Measurements from ENCODE around the gene CHL1.

CHL1 gene

GRCh38 chr3:394775-395174 lies 198.2 kb downstream of the CHL1 start:
- no peak for DNase-seq
- TF ChIP-seq POLR2A (IDR thresholded peaks at IDR 0.05; ENCODE audit: low read length) (no peak), GATA1 (IDR thresholded peaks at IDR 0.05; ENCODE audit: low read depth, low read length) (no peak)

DNA sequence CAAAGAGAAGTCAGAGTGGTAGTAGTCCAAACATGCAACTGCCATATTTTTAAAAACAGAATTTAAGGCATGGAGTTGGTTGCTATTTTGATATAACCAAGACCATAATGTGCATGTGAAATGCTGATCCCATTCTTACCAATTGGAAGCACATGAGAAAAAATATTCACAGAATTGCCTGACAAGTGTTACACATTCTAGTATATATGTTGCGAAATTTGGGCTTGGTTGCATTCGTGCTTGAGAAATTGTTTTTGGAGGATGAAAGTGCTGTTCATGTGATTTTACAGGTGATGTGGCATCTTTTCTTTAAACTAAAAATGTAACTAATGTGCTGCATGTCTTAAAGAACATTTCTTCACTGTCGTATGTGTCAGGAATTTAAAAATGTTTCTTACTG lies 199.7 kb downstream of the CHL1 start:
- TF ChIP-seq GATA1 (IDR thresholded peaks at IDR 0.05; ENCODE audit: low read depth, low read length) (no peak), POLR2A (IDR thresholded peaks at IDR 0.05; ENCODE audit: low read length) (no peak)
- no peak for DNase-seq

DNA sequence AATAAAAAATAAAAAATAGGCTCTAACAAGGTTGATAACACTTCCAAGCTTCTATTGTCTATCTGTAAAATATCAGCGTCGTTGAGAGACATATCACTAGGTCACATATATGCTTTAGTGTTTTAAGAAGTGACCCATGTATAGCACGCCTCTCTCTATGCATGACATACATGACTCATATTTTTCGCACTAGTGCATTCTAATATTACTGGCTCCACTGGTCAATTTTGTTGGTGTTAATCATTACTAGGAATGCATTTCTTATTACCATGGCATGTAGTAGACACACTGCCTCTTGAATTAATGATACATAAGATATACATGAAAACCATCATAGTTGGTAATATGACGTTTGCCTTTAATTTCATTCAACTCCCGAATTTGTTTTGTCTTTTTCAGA lies 203.1 kb downstream of the CHL1 start:
- TF ChIP-seq POLR2A (IDR thresholded peaks at IDR 0.05; ENCODE audit: low read length): no peak
- no peak for TF ChIP-seq GATA1 (IDR thresholded peaks at IDR 0.05; ENCODE audit: low read depth, low read length)
- DNase-seq: no peak

GRCh38 chr3:403826-404225 lies 207.3 kb downstream of the CHL1 start:
- TF ChIP-seq POLR2A (IDR thresholded peaks at IDR 0.05; ENCODE audit: low read length) (no peak), GATA1 (IDR thresholded peaks at IDR 0.05; ENCODE audit: low read depth, low read length) (no peak)
- no peak for DNase-seq

- no peak for DNase-seq
- TF ChIP-seq POLR2A (IDR thresholded peaks at IDR 0.05; ENCODE audit: low read length): no peak
- TF ChIP-seq GATA1 (IDR thresholded peaks at IDR 0.05; ENCODE audit: low read depth, low read length): no peak
Observed at GRCh38 chr3:409011-409410, 212.4 kb downstream of the CHL1 start.

DNA sequence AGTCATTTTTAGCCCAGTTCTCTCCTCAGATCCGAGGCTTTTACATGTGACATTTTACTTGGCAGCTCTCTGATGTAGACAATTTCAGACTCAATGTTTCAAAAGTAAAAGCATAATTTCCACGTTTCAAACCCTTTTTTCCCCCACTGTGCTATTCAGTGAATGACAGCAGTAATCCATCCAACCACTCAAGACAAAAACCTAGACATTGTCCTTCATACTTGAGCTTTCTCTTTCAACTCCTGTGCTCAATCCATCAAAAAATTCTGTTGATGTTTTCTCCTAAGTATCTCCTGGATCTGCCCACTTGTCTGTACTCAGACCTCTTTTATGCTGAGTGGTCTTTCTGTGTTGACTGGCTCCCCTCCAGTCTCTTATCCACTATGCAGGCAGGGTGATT lies 214.7 kb downstream of the CHL1 start:
- TF ChIP-seq GATA1 (IDR thresholded peaks at IDR 0.05; ENCODE audit: low read depth, low read length): no peak
- TF ChIP-seq POLR2A (IDR thresholded peaks at IDR 0.05; ENCODE audit: low read length): no peak
- DNase-seq: no peak

GRCh38 chr3:414063-414462 lies 217.5 kb downstream of the CHL1 start:
- TF ChIP-seq POLR2A (IDR thresholded peaks at IDR 0.05; ENCODE audit: low read length) (no peak), GATA1 (IDR thresholded peaks at IDR 0.05; ENCODE audit: low read depth, low read length) (no peak)
- DNase-seq: peak in 1 of 2 experiments; percentile 2

DNA sequence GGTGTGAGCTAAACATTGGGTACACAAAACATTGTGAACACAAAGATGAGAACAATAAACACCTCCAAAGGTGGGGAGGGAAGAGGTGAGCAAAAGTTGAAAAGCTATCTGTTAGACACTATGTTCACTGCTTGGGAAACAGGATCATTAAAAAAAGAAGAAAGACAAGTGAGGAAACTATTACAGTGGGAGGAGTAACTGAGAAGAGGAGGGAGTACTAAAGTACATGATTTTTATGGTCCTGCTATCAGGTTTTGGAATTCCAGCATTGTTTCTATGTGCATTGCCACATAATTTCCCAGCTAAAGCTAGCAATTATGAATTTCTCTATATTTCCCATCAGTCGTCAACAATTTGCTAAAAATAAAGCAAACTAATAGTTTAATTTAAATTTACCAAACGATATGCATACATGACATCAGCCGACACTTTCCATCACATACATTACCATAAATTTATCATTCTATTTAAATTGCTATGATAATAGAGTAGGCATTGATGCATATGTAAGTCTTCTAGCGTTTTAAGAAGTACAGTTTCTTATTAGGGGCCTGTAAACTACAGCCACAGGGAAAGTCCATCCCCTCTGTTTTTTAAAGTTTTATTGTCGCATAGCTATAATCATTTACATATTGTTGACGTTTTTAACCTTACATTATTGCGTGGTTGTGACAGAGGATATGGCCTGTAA lies 221.8 kb downstream of the CHL1 start:
- no peak for TF ChIP-seq POLR2A (IDR thresholded peaks at IDR 0.05; ENCODE audit: low read length)
- no peak for TF ChIP-seq GATA1 (IDR thresholded peaks at IDR 0.05; ENCODE audit: low read depth, low read length)
- DNase-seq: no peak

DNA sequence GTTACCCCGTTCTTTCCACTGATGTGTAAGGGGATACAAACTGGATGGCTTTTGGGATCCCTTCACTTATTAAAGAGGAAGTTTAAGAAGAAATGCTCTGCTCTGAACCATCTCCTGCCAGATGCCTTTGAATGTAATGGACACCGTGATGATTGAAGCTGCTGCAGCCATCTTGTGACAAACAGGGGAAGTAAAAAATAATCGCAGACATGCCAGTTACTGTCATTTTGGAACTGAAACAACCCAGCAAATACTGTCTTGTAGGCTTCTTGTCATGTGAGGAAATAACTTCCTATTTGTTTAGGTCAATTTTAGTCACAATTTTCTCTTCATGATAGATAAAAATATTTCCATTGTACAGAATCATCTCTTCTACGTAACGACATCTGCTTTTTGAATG lies 224.0 kb downstream of the CHL1 start:
- no peak for TF ChIP-seq POLR2A (IDR thresholded peaks at IDR 0.05; ENCODE audit: low read length)
- no peak for TF ChIP-seq GATA1 (IDR thresholded peaks at IDR 0.05; ENCODE audit: low read depth, low read length)
- no peak for DNase-seq

DNA sequence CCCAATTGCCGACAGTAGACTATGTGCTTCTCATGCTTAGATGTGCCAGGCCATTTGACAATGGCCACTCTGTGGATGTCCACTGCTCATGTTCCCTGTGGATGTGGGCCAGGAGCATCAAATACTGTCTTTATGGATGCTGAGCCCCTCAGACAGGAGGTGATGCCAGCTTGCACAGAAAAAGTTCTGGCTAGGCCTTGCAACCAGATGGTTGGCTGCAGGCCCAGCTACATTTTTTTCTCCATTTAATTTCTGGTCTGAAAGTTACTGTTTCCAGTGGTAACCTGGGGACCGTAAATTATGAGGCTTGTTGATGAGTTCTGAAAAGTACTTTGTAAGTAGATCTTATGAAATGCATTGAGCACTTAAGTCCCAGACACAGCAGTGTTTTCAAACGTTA lies 228.5 kb downstream of the CHL1 start:
- DNase-seq: no peak
- TF ChIP-seq POLR2A (IDR thresholded peaks at IDR 0.05; ENCODE audit: low read length) (no peak), GATA1 (IDR thresholded peaks at IDR 0.05; ENCODE audit: low read depth, low read length) (no peak)

DNA sequence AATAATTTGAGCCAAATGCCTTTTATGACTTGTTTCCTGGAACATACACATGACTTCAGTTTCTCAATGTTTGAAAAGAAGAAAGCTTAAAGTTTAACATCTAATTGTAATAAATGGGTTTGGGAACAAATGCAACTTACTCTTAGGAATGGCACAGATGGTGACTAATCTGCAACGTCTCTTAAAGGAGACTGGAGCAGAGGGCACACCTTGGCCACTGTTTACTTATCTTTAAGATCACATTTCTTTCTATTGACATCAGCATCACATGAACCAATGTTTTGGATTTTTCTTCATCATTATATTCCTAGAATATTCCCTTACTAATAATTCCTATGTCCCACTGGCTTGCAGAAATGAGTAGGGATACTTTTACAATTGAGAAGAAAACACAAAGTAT lies 229.5 kb downstream of the CHL1 start:
- DNase-seq: no peak

DNA sequence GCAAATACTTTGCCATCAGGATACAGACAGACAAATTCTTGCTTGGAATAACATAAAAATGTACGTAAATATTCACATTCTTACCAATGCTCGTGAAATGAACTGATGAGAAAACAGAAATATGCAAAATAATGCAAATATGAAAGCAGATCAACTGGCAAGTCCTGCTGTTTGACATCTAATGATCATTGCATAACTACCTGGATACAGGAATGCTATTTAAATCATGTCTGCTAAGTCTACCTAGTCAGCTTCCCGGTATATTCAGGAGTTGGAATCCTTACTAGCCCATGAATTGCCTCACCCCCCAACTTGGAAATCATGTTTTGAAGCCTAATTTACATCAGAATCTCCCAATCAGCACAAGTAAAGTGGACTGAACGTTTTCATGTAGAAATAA lies 230.6 kb downstream of the CHL1 start:
- TF ChIP-seq POLR2A (IDR thresholded peaks at IDR 0.05; ENCODE audit: low read length): no peak
- TF ChIP-seq GATA1 (IDR thresholded peaks at IDR 0.05; ENCODE audit: low read depth, low read length): no peak
- no peak for DNase-seq

More for the DNA sequence above, 229.5 kb downstream of the CHL1 start:
- TF ChIP-seq GATA1 (IDR thresholded peaks at IDR 0.05; ENCODE audit: low read depth, low read length) (no peak), POLR2A (IDR thresholded peaks at IDR 0.05; ENCODE audit: low read length) (no peak)

GRCh38 chr3:430186-430585 lies 233.6 kb downstream of the CHL1 start:
- no peak for DNase-seq
- TF ChIP-seq POLR2A (IDR thresholded peaks at IDR 0.05; ENCODE audit: low read length) (no peak), GATA1 (IDR thresholded peaks at IDR 0.05; ENCODE audit: low read depth, low read length) (no peak)

GRCh38 chr3:435161-435560 lies 238.6 kb downstream of the CHL1 start:
- no peak for DNase-seq
- TF ChIP-seq GATA1 (IDR thresholded peaks at IDR 0.05; ENCODE audit: low read depth, low read length) (no peak), POLR2A (IDR thresholded peaks at IDR 0.05; ENCODE audit: low read length) (no peak)

DNA sequence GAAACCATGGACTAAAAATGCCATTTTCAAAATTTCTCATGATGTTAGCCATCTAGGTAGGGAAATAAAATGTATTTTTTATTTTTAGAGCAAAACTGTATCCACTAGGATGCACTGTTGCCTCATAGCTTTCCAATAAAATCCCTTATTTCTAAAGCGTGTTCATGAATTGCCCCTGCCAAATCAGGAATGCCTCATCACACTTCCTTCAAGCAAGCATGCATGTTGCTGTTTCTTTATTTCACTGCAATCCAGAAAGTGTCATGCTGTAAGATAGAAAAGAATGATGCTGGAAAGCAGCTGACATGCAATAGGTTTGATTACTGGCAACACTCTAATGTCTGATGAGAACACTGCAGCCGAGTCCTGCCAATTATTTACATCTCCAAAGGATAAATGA lies 239.5 kb downstream of the CHL1 start:
- TF ChIP-seq POLR2A (IDR thresholded peaks at IDR 0.05; ENCODE audit: low read length) (no peak), GATA1 (IDR thresholded peaks at IDR 0.05; ENCODE audit: low read depth, low read length) (no peak)
- DNase-seq: no peak

Data from erythroblast (primary cell).